K562 (cell line): ENCODE data around the gene GABBR1. TPM values are rescaled to one million over a fixed set of nuclear protein-coding genes. Genes with fewer than 3 reads are reported as not detected.

Experiments
- ATAC-seq: fragments of 200-7000 bp; cut with Tn5 transposase; 3 replicates; pipeline ENCODE4 v1.9.1; 2020; ENCODE audit warnings: moderate library complexity
- BruUV-seq: library from RNA; stranded (reverse); fragments of 400-500 nt; replicated peaks from 2 replicates; lab custom pipeline; 2021; lab: Mats Ljungman, UMichigan
- CTCF ChIA-PET: fragments of 300-600 bp; formaldehyde crosslinking; extraction: SDS; loops from one replicate; lab custom pipeline; 2021; ENCODE audit warnings: low intra/inter-chr PET ratio; lab: Yijun Ruan, JAX
- POLR2A ChIA-PET: fragments of 300-600, 350-650 bp; sonication (Branson Sonifier 250); formaldehyde crosslinking; extraction: SDS; loops from one replicate; lab custom pipeline; 2021; ENCODE audit warnings: antibody characterized with exemption, inconsistent platforms; lab: Yijun Ruan, JAX
- DNase-seq, 4 experiments: peaks; one replicate each; pipeline versions ENCODE4 v3.0.0 to v3.0.0-alpha.2; 2011 to 2018; ENCODE audit warnings: low spot score in 3 of 4, mixed read lengths in 3 of 4; ENCODE audit errors: extremely low read depth in 1 of 4
- FAIRE-seq: peaks from 2 replicates; lab custom pipeline; 2011; peaks lifted over from hg19 to GRCh38; lab: Jason Lieb, UNC
- H2AFZ ChIP-seq: 2 replicates; pipeline ENCODE4 v1.6.0; 2011; ENCODE audit warnings: low read depth, low read length, control low read depth, inconsistent platforms
- H3K27ac ChIP-seq: fragments of 200-600 bp; 3 replicates; pipeline ENCODE4 v1.8.0; 2011; ENCODE audit warnings: low read depth, mild to moderate bottlenecking, control low read depth, inconsistent platforms, low read length, moderate library complexity, mixed read lengths; ENCODE audit errors: extremely low read depth
- H3K27me3 ChIP-seq, 2 experiments: fragments of 300-600 bp in 1 of 2; 2 replicates in 1 of 2; 3 replicates in 1 of 2; pipeline versions ENCODE4 v1.6.0 to v1.8.0; 2011; ENCODE audit warnings: inconsistent platforms in 2 of 2, low read length in 2 of 2, mild to moderate bottlenecking in 1 of 2, mixed read lengths in 1 of 2, moderate library complexity in 1 of 2; ENCODE audit not compliant: control insufficient read depth in 2 of 2, insufficient read depth in 2 of 2
- H3K36me3 ChIP-seq: fragments of 300-600 bp; 3 replicates; pipeline ENCODE4 v1.8.0; 2011; ENCODE audit warnings: mild to moderate bottlenecking, low read length, inconsistent platforms; ENCODE audit not compliant: control insufficient read depth, insufficient read depth
- H3K4me1 ChIP-seq, 2 experiments: fragments of 200-600 bp in 1 of 2; replicated peaks in 1 of 2; 2 replicates in 1 of 2; 3 replicates in 1 of 2; pipeline versions ENCODE4 v1.5.1 to v1.8.0; 2011; ENCODE audit warnings: inconsistent platforms in 2 of 2, low read length in 2 of 2, mild to moderate bottlenecking in 1 of 2, mixed read lengths in 1 of 2, moderate library complexity in 1 of 2; ENCODE audit not compliant: control insufficient read depth in 2 of 2, insufficient read depth in 2 of 2
- H3K4me2 ChIP-seq: 2 replicates; pipeline ENCODE4 v1.6.1; 2011; ENCODE audit warnings: low read length, control low read depth, inconsistent platforms, mixed read lengths; ENCODE audit not compliant: insufficient read depth
- H3K4me3 ChIP-seq: fragments of 200-600 bp; sonication (generic), shearing (Covaris generic); 2 replicates; pipeline ENCODE4 v1.5.1; 2016; ENCODE audit warnings: control low read depth, inconsistent platforms
- H3K79me2 ChIP-seq: fragments of 200-600 bp; 3 replicates; pipeline ENCODE4 v1.8.0; 2011; ENCODE audit warnings: low read length, inconsistent platforms; ENCODE audit not compliant: control insufficient read depth, insufficient read depth
- H3K9ac ChIP-seq, 2 experiments: 2 replicates each; pipeline versions ENCODE4 v1.6.0 to v1.6.1; 2011; ENCODE audit warnings: low read depth in 2 of 2, low read length in 2 of 2, control low read depth in 1 of 2, inconsistent platforms in 1 of 2, mild to moderate bottlenecking in 1 of 2, mixed read lengths in 1 of 2; ENCODE audit not compliant: insufficient read depth in 1 of 2
- H3K9me1 ChIP-seq: one replicate; pipeline ENCODE4 v1.6.0; 2011; ENCODE audit warnings: inconsistent platforms, mild to moderate bottlenecking, low read length, moderate library complexity; ENCODE audit not compliant: control insufficient read depth, insufficient read depth
- H3K9me3 ChIP-seq: replicated peaks from 2 replicates; pipeline ENCODE4 v1.5.1; 2011; ENCODE audit warnings: low read depth, low read length, inconsistent platforms; ENCODE audit not compliant: control insufficient read depth, insufficient read depth
- H4K20me1 ChIP-seq: replicated peaks from 2 replicates; pipeline ENCODE4 v1.6.1; 2011; ENCODE audit warnings: low read length, inconsistent platforms, mixed read lengths; ENCODE audit not compliant: control insufficient read depth, insufficient read depth
- BHLHE40 ChIP-seq: IDR thresholded peaks from 2 replicates; pipeline ENCODE4 v1.6.1; 2011; ENCODE audit warnings: low read length, improper control_type of control experiment
- CSDE1 ChIP-seq, 2 experiments: fragments of 450-650 bp; IDR thresholded peaks; 2 replicates each; pipeline ENCODE4 v1.6.1; 2016; ENCODE audit warnings: mild to moderate bottlenecking in 1 of 2
- EWSR1 ChIP-seq: fragments of 450-650 bp; IDR thresholded peaks from 2 replicates; pipeline ENCODE4 v1.6.1; 2018; ENCODE audit warnings: borderline replicate concordance, mild to moderate bottlenecking, low read depth, moderate library complexity; ENCODE audit not compliant: partially characterized antibody
- MCM3 ChIP-seq: fragments of 450-650 bp; IDR thresholded peaks from 2 replicates; pipeline ENCODE4 v1.6.1; 2016
- NFE2L1 ChIP-seq: fragments of 450-650 bp; IDR thresholded peaks from 2 replicates; pipeline ENCODE4 v1.6.1; 2016; ENCODE audit warnings: missing genetic modification characterization, low read depth, mild to moderate bottlenecking, missing compliant biosample characterization, moderate library complexity, borderline replicate concordance
- SAFB ChIP-seq: fragments of 200-400 bp; formaldehyde crosslinking; IDR thresholded peaks from 2 replicates; pipeline ENCODE4 v1.6.1; 2017; ENCODE audit warnings: low read depth, low read length, borderline replicate concordance
- ZNF431 ChIP-seq: sonication (generic); formaldehyde crosslinking; IDR thresholded peaks from 2 replicates; pipeline ENCODE4 v1.8.0; 2022; ENCODE audit warnings: mild to moderate bottlenecking, missing genetic modification reagents
- ZSCAN29 ChIP-seq: fragments of 450-650 bp; IDR thresholded peaks from 2 replicates; pipeline ENCODE4 v1.6.1; 2017
- WGBS: fragments of 100-300 bp; shearing (Covaris generic); methylation state at CpG from one replicate; pipeline ENCODE4 v1.1.6; 2016; ENCODE audit warnings: low coverage, mixed read lengths; ENCODE audit not compliant: insufficient coverage; ENCODE audit errors: missing lambda C conversion rate; 5-methylcytosine and 5-hydroxymethylcytosine counted together
- in situ Hi-C: fragments of 300-500 bp; cut with MboI; formaldehyde crosslinking; loops from 4 replicates; pipeline ENCODE4 v1.15.0; 2018; ENCODE audit warnings: inconsistent platforms, mixed read lengths
- intact Hi-C: fragments of 100-400 bp; cut with micrococcal nuclease; formaldehyde crosslinking; loops from 2 replicates; pipeline ENCODE4 v1.14.2; 2022
- polyA plus RNA-seq, 8 experiments: library from polyadenylated mRNA; depleted of rRNA in 4 of 8; stranded (reverse) in 5 of 8; unstranded in 3 of 8; fragments of >200 nt; fragmentation: Nextera tagmentation in 2 of 8; fragmentation: Illumina TruSeq in 1 of 8; extraction: Ambion mirVana in 2 of 8; extraction: Trizol in 1 of 8; gene quantifications; 2 replicates each; pipeline versions ENCODE4 v1.2.1 to v1.2.3, GENCODE V29; 2011 to 2014; ENCODE audit warnings: inconsistent platforms in 1 of 8, missing spikeins in 1 of 8
- total RNA-seq, 7 experiments: library from RNA; depleted of rRNA in 6 of 7; stranded (reverse); fragments of >200 nt in 6 of 7; fragmentation: Illumina TruSeq in 2 of 7; extraction: Trizol in 2 of 7; gene quantifications; 2 replicates each; pipeline versions ENCODE4 v1.2.1 to v1.2.3, GENCODE V29; 2011 to 2021; ENCODE audit warnings: low replicate concordance in 1 of 7
- TF ChIP-seq, protein P1 (sequence below): sonication (generic); formaldehyde crosslinking; IDR thresholded peaks from 2 replicates; pipeline ENCODE4 v1.8.0; 2022; ENCODE audit warnings: missing genetic modification reagents, mild to moderate bottlenecking, moderate library complexity, borderline replicate concordance
- TF ChIP-seq, protein P2 (sequence below): fragments of 450-650 bp; IDR thresholded peaks from 2 replicates; pipeline ENCODE4 v1.6.1; 2016; ENCODE audit warnings: missing biosample characterization, missing genetic modification characterization
- TF ChIP-seq, protein P3 (sequence below): fragments of 150-350 bp; conservative IDR thresholded peaks from 2 replicates; pipeline ENCODE4 v1.6.1; 2014; ENCODE audit warnings: low read length
- TF ChIP-seq, protein P4 (sequence below): sonication (generic); IDR thresholded peaks from 2 replicates; pipeline ENCODE4 v1.6.1; 2016
- TF ChIP-seq, protein P5 (sequence below), 2 experiments: fragments of 450-650 bp; conservative IDR thresholded peaks; 2 replicates each; pipeline ENCODE4 v1.6.1; 2017; ENCODE audit warnings: mild to moderate bottlenecking in 2 of 2, moderate library complexity in 2 of 2
- TF ChIP-seq, protein P6 (sequence below): sonication (generic); formaldehyde crosslinking; IDR thresholded peaks from 2 replicates; pipeline ENCODE4 v1.4.0; 2020; ENCODE audit warnings: mild to moderate bottlenecking, missing genetic modification reagents

GABBR1 gene
- total and polyA plus RNA-seq, 9 of the 15 experiments (the other 6 are each of a cell fraction or from before 2014, with no cell fraction given) = 2.2 to 48.3 (median 20.8) TPM

DNA sequence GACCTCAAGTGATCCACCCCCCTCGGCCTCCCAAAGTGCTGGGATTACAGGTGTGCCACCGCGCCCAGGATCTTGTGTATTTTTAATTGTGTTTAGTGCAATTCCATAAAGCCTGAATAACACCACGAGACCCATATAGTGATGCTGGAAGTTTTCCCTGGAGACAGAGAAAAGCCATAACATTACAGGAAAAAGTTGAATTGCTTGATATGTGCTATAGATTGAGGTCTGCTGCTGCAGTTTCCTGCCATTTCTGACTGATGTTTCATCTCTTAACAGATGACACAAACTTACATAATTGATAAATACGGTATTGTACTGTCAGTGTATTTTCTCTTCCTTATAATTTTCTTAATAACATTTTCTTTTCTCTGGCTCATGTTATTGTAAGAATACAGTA is 66.1 kb downstream of the GABBR1 start:
- no peak overlapping the region for H3K4me2 ChIP-seq
- no TSS peak for BruUV-seq
- in situ Hi-C loops (no loop called here), intact Hi-C loops (no loop called here)
- H3K79me2 ChIP-seq = no peaks in the 10 kb centered on the region
- H4K20me1 ChIP-seq = no peaks in the 10 kb centered on the region
- 3% methylated on average over 5 of the region's 5 CpGs for WGBS
- no peaks in the 10 kb centered on the region for H3K4me1 ChIP-seq
- H3K9ac ChIP-seq = no peak overlapping the region
- CTCF ChIA-PET = no interaction called here
- H3K27ac ChIP-seq = no peak overlapping the region
- DNase-seq (no peak), FAIRE-seq (no peak), ATAC-seq (no peak)
- H3K27me3 ChIP-seq = peaks cover 9 to 10% of the 10 kb centered on the region in 2 experiments
- H3K4me3 ChIP-seq = no peak overlapping the region
- no peaks in the 10 kb centered on the region for H3K9me1 ChIP-seq
- POLR2A ChIA-PET = interaction anchor here (0.6 kb wide), 1 partner anchor 11 kb away, joined by 3 read pairs; no protein-coding TSS in a partner anchor
- H3K36me3 ChIP-seq = no peaks in the 10 kb centered on the region
- H3K9me3 ChIP-seq = no peaks in the 10 kb centered on the region; the same call in 1 of the 2 replicates
- H2AFZ ChIP-seq = no peak overlapping the region
- TF ChIP-seq SAFB (no peak), BHLHE40 (no peak), ZNF431 (CRISPR knock-in tag) (no peak), MCM3 (no peak), CSDE1 (IDR thresholded peaks at IDR 0.05) (no peak), ZSCAN29 (no peak), EWSR1 (no peak), NFE2L1 (tag) (no peak)
- TF ChIP-seq, protein P1, sequence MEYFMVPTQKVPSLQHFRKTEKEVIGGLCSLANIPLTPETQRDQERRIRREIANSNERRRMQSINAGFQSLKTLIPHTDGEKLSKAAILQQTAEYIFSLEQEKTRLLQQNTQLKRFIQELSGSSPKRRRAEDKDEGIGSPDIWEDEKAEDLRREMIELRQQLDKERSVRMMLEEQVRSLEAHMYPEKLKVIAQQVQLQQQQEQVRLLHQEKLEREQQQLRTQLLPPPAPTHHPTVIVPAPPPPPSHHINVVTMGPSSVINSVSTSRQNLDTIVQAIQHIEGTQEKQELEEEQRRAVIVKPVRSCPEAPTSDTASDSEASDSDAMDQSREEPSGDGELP (CRISPR knock-in tag) = no peak
- TF ChIP-seq, protein P2, sequence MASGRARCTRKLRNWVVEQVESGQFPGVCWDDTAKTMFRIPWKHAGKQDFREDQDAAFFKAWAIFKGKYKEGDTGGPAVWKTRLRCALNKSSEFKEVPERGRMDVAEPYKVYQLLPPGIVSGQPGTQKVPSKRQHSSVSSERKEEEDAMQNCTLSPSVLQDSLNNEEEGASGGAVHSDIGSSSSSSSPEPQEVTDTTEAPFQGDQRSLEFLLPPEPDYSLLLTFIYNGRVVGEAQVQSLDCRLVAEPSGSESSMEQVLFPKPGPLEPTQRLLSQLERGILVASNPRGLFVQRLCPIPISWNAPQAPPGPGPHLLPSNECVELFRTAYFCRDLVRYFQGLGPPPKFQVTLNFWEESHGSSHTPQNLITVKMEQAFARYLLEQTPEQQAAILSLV (tag) = no peak
- TF ChIP-seq, protein P3, sequence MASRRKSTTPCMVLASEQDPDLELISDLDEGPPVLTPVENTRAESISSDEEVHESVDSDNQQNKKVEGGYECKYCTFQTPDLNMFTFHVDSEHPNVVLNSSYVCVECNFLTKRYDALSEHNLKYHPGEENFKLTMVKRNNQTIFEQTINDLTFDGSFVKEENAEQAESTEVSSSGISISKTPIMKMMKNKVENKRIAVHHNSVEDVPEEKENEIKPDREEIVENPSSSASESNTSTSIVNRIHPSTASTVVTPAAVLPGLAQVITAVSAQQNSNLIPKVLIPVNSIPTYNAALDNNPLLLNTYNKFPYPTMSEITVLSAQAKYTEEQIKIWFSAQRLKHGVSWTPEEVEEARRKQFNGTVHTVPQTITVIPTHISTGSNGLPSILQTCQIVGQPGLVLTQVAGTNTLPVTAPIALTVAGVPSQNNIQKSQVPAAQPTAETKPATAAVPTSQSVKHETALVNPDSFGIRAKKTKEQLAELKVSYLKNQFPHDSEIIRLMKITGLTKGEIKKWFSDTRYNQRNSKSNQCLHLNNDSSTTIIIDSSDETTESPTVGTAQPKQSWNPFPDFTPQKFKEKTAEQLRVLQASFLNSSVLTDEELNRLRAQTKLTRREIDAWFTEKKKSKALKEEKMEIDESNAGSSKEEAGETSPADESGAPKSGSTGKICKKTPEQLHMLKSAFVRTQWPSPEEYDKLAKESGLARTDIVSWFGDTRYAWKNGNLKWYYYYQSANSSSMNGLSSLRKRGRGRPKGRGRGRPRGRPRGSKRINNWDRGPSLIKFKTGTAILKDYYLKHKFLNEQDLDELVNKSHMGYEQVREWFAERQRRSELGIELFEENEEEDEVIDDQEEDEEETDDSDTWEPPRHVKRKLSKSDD = no peak
- TF ChIP-seq, protein P4, sequence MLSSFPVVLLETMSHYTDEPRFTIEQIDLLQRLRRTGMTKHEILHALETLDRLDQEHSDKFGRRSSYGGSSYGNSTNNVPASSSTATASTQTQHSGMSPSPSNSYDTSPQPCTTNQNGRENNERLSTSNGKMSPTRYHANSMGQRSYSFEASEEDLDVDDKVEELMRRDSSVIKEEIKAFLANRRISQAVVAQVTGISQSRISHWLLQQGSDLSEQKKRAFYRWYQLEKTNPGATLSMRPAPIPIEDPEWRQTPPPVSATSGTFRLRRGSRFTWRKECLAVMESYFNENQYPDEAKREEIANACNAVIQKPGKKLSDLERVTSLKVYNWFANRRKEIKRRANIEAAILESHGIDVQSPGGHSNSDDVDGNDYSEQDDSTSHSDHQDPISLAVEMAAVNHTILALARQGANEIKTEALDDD = no peak
- TF ChIP-seq, protein P5, sequence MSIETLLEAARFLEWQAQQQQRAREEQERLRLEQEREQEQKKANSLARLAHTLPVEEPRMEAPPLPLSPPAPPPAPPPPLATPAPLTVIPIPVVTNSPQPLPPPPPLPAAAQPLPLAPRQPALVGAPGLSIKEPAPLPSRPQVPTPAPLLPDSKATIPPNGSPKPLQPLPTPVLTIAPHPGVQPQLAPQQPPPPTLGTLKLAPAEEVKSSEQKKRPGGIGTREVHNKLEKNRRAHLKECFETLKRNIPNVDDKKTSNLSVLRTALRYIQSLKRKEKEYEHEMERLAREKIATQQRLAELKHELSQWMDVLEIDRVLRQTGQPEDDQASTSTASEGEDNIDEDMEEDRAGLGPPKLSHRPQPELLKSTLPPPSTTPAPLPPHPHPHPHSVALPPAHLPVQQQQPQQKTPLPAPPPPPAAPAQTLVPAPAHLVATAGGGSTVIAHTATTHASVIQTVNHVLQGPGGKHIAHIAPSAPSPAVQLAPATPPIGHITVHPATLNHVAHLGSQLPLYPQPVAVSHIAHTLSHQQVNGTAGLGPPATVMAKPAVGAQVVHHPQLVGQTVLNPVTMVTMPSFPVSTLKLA (conservative IDR thresholded peaks at IDR 0.05) = no peak
- TF ChIP-seq, protein P6, sequence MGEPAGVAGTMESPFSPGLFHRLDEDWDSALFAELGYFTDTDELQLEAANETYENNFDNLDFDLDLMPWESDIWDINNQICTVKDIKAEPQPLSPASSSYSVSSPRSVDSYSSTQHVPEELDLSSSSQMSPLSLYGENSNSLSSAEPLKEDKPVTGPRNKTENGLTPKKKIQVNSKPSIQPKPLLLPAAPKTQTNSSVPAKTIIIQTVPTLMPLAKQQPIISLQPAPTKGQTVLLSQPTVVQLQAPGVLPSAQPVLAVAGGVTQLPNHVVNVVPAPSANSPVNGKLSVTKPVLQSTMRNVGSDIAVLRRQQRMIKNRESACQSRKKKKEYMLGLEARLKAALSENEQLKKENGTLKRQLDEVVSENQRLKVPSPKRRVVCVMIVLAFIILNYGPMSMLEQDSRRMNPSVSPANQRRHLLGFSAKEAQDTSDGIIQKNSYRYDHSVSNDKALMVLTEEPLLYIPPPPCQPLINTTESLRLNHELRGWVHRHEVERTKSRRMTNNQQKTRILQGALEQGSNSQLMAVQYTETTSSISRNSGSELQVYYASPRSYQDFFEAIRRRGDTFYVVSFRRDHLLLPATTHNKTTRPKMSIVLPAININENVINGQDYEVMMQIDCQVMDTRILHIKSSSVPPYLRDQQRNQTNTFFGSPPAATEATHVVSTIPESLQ (CRISPR knock-in tag) = no peak
